Measurements from ENCODE around the gene CES5A.
"Not testable (repeated sequence)": the region's sequence is repeated elsewhere in the genome, so short reads cannot be mapped to it uniquely, and the experiment has no call there.

CES5A gene

GRCh38 chr16:55872130-55872529 lies 3.0 kb downstream of the CES5A start:
- DNase-seq, result no peak

GRCh38 chr16:55871411-55872038 lies 3.6 kb downstream of the CES5A start:
- no peak for DNase-seq

- DNase-seq, result no peak
Observed at GRCh38 chr16:55868980-55869379, 6.2 kb downstream of the CES5A start.

GRCh38 chr16:55868137-55868536 lies 7.0 kb downstream of the CES5A start:
- DNase-seq, result no peak

- no peak for DNase-seq
Observed at GRCh38 chr16:55861288-55861687, 13.9 kb downstream of the CES5A start.

GRCh38 chr16:55857650-55858049 lies 17.5 kb downstream of the CES5A start:
- not testable (repeated sequence) for DNase-seq

- DNase-seq, result no peak
Observed at GRCh38 chr16:55856950-55857349, 18.2 kb downstream of the CES5A start.

- DNase-seq, result no peak
Observed at GRCh38 chr16:55853114-55853513, 22.1 kb downstream of the CES5A start.

- DNase-seq, result no peak
Observed at GRCh38 chr16:55849536-55849935, 25.6 kb downstream of the CES5A start.

GRCh38 chr16:55846598-55847346 lies 28.4 kb downstream of the CES5A start:
- DNase-seq, result no peak

- DNase-seq, result no peak
Observed at GRCh38 chr16:55843105-55843395, 32.1 kb downstream of the CES5A start.

GRCh38 chr16:55842369-55843104 lies 32.6 kb downstream of the CES5A start:
- DNase-seq, result no peak

GRCh38 chr16:55839115-55839514 lies 36.1 kb downstream of the CES5A start:
- no peak for DNase-seq

GRCh38 chr16:55836158-55836611 lies 39.0 kb downstream of the CES5A start:
- no peak for DNase-seq

- DNase-seq, result no peak
Observed at GRCh38 chr16:55835581-55835980, 39.6 kb downstream of the CES5A start.

GRCh38 chr16:55835173-55835572 lies 40.0 kb downstream of the CES5A start:
- not testable (repeated sequence) for DNase-seq

GRCh38 chr16:55834049-55834448 lies 41.1 kb downstream of the CES5A start:
- DNase-seq, result no peak

GRCh38 chr16:55832773-55833691 lies 42.1 kb downstream of the CES5A start, which contains the start of gene CES1:
Gene CES1 (minus strand): TSS chr16:55833096. CDS start chr16:55833055, 41 bp downstream.
- DNase-seq, result no peak

- no peak for DNase-seq
Observed at GRCh38 chr16:55832425-55832772, 42.8 kb downstream of the CES5A start.

- no peak for DNase-seq
Observed at GRCh38 chr16:55830658-55831294, 44.4 kb downstream of the CES5A start.

- DNase-seq, result not testable (repeated sequence)
Observed at GRCh38 chr16:55829232-55829631, 45.9 kb downstream of the CES5A start.

GRCh38 chr16:55828680-55829079 lies 46.5 kb downstream of the CES5A start:
- no peak for DNase-seq

Measured in activated naive CD4-positive, alpha-beta T cell treated with Interleukin-2 at 50 U/mL for 16 hours (primary cell).